ENCODE results near the gene COL20A1.

DNA sequence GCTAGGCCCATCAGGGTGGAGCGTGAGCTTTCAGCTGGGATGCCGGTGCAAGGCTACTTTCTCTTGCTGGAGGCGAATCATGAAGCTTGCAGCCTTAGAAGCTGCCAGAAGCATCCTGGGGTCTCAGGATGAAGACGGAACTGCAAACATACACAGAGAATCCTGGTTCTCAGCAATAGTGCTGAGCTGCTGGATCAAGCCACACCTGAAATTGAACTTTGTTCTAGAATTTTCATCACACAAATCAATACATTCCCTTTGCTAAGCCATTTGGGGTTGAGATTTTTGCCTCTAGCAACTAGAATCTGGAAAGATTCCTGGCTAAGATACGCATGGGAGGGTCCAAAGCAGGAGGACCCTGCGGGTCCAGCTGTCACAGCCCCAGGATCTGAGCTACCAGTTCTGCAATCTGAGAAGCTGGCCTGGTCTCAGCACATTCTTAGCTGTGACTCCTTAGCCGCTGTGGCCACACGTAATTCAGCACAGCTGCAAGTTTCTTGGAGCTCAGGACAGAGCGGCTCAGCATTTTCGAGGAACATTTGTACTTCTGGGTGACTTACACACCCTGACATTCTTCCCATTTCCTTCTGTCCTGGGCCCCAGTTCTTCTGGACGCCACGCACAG lies 27.0 kb upstream of the COL20A1 start:
- TF ChIP-seq, protein P1, sequence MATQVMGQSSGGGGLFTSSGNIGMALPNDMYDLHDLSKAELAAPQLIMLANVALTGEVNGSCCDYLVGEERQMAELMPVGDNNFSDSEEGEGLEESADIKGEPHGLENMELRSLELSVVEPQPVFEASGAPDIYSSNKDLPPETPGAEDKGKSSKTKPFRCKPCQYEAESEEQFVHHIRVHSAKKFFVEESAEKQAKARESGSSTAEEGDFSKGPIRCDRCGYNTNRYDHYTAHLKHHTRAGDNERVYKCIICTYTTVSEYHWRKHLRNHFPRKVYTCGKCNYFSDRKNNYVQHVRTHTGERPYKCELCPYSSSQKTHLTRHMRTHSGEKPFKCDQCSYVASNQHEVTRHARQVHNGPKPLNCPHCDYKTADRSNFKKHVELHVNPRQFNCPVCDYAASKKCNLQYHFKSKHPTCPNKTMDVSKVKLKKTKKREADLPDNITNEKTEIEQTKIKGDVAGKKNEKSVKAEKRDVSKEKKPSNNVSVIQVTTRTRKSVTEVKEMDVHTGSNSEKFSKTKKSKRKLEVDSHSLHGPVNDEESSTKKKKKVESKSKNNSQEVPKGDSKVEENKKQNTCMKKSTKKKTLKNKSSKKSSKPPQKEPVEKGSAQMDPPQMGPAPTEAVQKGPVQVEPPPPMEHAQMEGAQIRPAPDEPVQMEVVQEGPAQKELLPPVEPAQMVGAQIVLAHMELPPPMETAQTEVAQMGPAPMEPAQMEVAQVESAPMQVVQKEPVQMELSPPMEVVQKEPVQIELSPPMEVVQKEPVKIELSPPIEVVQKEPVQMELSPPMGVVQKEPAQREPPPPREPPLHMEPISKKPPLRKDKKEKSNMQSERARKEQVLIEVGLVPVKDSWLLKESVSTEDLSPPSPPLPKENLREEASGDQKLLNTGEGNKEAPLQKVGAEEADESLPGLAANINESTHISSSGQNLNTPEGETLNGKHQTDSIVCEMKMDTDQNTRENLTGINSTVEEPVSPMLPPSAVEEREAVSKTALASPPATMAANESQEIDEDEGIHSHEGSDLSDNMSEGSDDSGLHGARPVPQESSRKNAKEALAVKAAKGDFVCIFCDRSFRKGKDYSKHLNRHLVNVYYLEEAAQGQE (IDR thresholded peaks at IDR 0.05; ENCODE audit: insufficient read depth in 1 of 2, low read depth in 2 of 2, low read length in 2 of 2): no peak
- TF ChIP-seq POLR2AphosphoS5 (IDR thresholded peaks at IDR 0.05; ENCODE audit: low read depth, low read length) (no peak), TAF1 (IDR thresholded peaks at IDR 0.05; ENCODE audit: borderline replicate concordance, insufficient read depth, low read length) (no peak)

Measured in PFSK-1 (cell line).